GM18861 (cell line): Measurements from ENCODE around the gene SEMA4D.

Source experiments
- ATAC-seq: cut with Tn5 transposase; IDR thresholded peaks from one replicate; pipeline ENCODE4 v1.9.1; 2021; ENCODE audit not compliant: unreplicated experiment

The SEMA4D gene

DNA sequence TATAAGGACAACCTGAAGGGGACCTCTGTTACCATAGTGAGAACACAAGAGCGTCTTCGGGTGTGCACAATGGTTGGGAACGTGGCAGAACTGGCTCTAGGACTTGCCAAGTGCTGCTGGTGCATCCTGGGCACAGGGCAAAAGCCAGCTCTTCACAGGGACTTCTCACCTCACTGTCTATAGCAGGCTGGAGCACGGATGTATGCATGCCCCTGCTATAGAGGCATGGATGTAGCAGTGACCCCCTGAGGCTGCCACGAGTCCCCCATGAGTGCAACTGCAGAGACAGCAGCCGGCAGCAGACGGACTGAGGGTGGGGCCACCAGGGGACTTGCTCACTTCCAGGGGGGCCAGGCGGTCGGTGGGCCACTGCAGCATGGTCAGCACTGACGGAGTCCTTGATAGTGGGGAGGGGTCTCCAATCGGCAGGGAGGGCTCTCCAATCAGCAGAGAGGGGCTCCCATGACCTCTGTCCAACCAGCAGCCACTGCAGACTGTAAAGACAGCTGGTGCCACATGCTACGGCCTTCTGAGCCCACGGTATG, 64.9 kb downstream of the SEMA4D start:
- ATAC-seq = no peak

- no peak for ATAC-seq
Measured at GRCh38 chr9:89431930-89432725, 65.8 kb downstream of the SEMA4D start.

DNA sequence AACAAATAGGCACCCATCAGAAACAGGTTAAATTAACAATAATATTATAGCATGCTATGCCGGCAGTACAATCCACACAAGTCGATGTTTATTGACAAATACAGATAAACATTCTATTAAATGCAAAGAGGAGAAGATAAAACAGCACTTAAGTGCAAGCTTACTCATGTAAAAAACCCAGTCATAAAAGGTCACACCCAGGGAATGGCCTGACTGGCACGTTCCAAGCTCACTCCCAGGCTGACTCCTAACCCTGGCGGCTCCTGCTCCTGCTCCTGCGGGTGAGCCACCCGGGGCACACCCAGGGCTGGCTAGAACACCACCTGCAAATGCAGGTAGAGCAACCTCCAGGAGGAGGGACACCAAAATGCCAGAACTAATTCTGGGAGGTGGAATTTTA, 66.9 kb downstream of the SEMA4D start:
- ATAC-seq = no peak

- no peak for ATAC-seq
Measured at GRCh38 chr9:89428901-89429890, 68.7 kb downstream of the SEMA4D start.

DNA sequence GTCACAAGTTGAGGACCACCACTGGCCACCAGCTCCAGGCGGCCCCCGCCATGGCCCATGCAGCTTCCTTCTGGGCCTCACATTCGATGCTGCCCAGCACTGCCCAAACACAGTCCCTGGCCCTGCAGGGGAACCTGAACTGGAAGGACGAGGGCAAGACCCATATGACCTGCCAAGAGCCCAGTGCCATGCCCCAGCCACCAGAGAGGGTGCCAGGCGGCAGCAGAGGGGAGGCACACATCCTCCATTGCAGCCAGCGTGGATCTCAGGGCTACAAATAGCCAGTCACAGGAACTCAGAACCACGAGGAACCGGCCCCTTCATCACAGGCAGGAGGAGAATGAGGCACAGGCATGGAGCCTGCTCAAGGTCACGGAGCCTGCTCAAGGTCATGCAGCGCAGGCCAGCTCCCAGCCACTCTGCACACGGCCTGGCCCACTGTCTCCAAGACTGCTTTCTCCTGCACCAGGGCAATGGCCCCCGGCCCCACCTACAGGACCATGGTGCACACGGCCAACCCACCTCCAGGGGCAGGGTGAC, 69.6 kb downstream of the SEMA4D start:
- ATAC-seq = no peak

GRCh38 chr9:89427621-89428221, 70.2 kb downstream of the SEMA4D start:
- no peak for ATAC-seq

DNA sequence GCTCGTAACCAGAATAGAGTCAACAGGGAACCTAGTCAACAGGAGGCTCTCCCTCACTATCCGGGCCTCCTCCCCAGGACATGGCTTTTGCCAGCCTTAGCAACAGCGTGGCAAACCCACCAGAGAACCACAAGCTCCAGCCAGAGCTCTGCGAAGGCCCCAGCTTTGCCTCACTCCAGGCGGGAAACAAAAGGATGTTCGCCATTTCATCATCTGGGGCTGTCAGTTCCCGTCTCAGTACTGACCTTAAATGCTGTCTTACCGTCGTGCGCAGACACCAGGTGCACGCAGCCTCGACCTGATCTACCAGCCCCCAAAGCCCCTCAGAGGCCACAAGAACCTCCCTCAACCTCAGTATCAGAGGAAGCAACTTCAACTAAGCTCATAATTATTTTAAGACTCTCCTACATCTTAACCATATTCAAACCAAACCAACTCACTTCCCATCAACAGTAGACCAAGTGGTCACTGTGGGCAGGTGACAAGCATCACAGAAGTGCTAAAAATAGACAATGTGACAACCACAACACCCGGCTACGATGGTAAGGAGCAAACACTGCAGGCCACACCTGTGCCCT, 71.4 kb downstream of the SEMA4D start:
- peak; percentile 67 for ATAC-seq

GRCh38 chr9:89425921-89426383, 72.0 kb downstream of the SEMA4D start:
- ATAC-seq = no peak

DNA sequence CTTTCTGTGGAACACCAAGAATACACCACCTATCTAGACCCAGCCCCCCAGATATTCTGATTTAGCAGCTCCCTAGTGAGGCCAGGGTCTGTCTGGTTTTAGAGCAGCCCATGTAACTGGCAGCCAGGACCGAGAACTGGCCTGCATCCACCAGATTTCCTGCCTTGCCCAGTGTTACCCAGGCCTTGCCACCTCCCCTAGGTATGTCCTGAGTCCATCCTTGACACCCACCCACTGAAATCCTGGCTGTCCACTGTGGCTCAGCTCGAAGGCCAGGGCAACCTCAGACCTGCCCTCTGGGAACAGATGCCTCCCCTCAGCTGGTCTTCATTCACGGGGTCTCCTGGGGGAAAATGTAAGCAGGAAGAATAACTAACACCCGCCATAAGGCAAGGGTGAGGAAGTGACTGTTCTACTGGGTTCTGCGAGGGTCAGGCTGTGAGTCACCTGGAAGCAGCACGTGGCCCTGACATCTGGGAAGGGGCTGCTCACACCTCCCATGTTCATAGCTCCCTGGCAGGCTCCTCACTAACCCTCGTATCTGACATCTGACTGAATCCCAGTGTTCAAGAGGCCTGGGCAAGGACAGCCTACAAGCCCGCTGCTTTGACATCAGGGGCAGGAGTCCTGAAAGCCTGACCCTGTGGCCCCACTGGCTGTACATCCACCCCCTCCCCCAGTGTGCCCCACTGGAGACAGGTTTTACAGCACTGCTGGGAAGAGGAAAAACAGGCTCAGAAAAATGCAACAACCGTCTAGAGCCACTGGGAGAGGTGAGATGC, 72.7 kb downstream of the SEMA4D start:
- no peak for ATAC-seq

- peak; percentile 18 for ATAC-seq
Measured at GRCh38 chr9:89422151-89422975, 75.5 kb downstream of the SEMA4D start.

GRCh38 chr9:89421595-89421994, 76.3 kb downstream of the SEMA4D start:
- no peak for ATAC-seq

DNA sequence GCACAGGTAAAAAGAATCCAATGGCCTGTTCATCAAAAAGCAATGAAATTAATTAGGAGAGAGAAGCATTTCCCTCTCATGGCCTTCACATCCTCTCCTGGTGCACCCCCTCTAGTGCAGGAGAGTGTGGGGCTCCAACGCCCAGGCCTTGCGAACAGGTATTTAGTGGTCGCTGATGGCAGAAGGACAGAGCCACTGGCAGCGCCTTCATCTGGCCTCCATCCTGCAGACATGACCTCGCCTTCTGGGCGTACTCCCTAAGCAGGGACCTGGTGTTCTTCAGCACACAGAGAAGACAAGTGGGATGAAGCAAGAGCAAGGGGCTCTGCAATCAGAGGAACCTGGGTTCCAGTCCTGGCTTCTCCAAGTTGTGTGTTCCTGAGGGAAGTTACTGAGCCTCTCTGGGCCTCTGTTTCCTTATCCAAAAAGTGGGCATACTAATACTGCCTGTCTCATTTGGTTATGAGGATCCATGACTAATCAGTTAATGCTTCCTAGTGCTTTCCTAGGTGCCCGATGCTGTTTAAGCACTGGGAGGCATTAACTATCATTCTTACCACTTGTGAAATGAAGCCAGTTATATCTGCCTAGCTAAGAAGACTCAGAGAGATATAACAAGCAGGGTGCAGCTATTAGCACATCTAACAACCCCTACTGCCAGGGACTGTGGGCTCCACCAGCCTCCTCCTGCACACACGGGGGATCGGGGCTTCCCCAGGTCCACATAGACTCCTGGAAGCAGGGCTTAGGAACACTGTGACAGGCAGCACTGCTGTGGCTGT, 77.3 kb downstream of the SEMA4D start:
- ATAC-seq = no peak

DNA sequence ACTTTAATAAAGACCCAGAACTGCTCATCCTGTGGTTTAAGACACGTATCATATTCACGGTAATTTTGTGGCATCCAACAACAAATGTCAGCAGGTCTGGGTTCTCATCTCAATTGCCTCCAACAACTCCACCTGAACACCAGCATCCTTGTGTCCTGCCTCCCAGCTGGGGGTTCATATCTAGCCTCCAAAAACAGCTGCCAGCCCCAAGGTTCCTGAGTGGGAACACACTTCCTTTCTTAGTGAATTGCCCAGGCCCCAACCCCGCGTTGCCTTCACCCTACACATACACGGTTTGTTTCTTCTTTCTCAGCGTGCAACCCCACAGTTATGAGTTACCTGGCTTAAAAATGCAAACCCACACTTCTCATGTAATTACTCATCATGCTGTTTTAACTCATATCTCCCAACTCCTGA, 77.9 kb downstream of the SEMA4D start:
- ATAC-seq = no peak

GRCh38 chr9:89418882-89419640, 78.9 kb downstream of the SEMA4D start:
- ATAC-seq = peak; percentile 46

- ATAC-seq = no peak
Measured at GRCh38 chr9:89418474-89418845, 79.5 kb downstream of the SEMA4D start.

DNA sequence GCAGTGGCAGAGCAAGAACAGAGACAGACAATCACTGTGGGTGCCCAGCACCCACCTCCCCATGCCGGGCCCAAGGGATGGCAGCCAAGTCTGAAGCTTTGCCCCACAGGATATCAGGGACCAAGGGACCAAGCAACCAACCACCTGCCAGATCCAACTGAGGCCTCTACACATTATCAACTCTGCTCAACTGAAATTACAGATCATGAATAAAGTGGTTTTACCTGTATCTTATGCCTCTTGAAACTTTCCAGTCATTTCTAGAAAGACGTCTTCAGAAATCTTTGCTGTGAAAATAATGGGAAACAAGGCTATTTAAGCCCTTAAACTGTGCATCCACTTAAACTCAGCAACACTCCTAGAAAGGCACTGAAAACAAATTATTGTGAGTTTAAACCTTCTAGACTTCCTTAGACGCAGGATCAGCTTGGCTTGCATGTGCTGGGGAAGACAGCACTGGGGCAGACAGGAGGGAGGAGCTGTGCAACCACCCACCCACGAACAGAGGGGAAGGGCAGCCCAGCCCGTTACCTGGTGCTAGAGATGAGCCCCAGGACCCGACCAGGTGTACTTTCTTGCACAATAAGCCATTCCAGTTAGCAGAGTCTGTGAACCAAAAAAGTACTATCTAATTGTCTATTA, 80.0 kb downstream of the SEMA4D start:
- ATAC-seq = no peak
